SK-N-MC (cell line): ENCODE data around the gene CTNNA3.

Experiments
- EZH2 ChIP-seq: fragments of 200-600 bp; sonication (generic); IDR thresholded peaks from one replicate; pipeline ENCODE4 v1.6.1; 2017; ENCODE audit warnings: antibody characterized with exemption
- FOXP2 ChIP-seq: optimal IDR thresholded peaks from 2 replicates; pipeline ENCODE3; 2011; ENCODE audit warnings: mild to moderate bottlenecking, moderate library complexity; ENCODE audit not compliant: insufficient read depth; ENCODE audit errors: extremely low read length, control extremely low read depth
- POLR2AphosphoS5 ChIP-seq: IDR thresholded peaks from 2 replicates; pipeline ENCODE4 v1.6.1; 2012; ENCODE audit warnings: mild to moderate bottlenecking, low read depth, low read length, borderline replicate concordance

GRCh38 chr10:67331121-67331910 is 364.7 kb downstream of the CTNNA3 start:
- TF ChIP-seq EZH2 (no peak), POLR2AphosphoS5 (no peak), FOXP2 (no peak)
